Measurements from ENCODE around the gene COTL1.

DNA sequence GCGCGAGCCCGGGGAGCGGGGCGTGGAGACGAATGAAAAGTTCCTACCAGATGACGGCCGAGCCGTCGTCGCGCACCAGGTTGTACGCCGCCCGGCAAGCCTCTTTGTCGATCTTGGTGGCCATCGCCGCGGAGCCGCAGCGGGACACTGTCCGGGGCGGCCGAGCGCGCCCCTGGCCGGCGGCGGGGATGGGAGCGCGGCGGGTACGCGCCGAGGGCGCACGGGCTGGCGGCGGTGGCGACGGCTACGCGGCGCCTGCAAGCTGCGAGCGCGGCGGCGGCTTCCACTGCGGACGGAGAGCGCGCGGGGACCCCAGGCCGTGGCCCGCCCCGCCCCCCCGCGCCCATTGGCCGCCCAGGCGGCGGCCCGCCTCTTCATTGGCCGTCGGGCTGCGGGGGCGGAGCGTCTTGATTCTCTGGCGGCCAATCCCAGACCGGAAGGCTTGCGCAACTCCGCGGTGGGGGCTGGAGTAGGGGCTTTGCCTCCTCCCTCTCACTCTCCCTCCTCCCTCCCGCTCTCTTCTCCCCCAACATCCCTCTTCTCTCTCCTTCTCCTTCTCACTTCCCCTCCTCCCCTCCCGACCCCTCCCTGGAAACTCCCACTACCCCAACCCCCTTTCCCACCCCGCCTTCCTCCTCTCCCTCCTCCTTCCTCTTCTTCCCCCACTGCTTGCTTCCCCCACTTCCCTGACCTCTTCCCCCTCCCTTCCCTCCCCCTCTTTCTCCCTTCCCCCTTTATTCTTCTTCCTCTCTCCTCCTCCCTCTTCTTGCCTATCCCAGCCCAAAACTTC is at the start of gene COTL1:
- peak in 1 of 2 experiments; percentile 58; a peak in 1 of 4 replicates for TF ChIP-seq POLR2A (IDR thresholded peaks at IDR 0.05; ENCODE audit: insufficient read depth in 1 of 2, low read depth in 2 of 2, low read length in 2 of 2)
- TF ChIP-seq IRX3 (CRISPR knock-in tag; IDR thresholded peaks at IDR 0.05; ENCODE audit: borderline replicate concordance, low read depth), result no peak
- TF ChIP-seq, protein P1, sequence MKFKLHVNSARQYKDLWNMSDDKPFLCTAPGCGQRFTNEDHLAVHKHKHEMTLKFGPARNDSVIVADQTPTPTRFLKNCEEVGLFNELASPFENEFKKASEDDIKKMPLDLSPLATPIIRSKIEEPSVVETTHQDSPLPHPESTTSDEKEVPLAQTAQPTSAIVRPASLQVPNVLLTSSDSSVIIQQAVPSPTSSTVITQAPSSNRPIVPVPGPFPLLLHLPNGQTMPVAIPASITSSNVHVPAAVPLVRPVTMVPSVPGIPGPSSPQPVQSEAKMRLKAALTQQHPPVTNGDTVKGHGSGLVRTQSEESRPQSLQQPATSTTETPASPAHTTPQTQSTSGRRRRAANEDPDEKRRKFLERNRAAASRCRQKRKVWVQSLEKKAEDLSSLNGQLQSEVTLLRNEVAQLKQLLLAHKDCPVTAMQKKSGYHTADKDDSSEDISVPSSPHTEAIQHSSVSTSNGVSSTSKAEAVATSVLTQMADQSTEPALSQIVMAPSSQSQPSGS (CRISPR knock-in tag; IDR thresholded peaks at IDR 0.05), result no peak
- TF ChIP-seq ZNF121 (CRISPR knock-in tag; IDR thresholded peaks at IDR 0.05), result no peak
- no peak for TF ChIP-seq TEAD2 (CRISPR knock-in tag; IDR thresholded peaks at IDR 0.05)
- TF ChIP-seq FOXA3 (CRISPR knock-in tag; IDR thresholded peaks at IDR 0.05), result peak; percentile 20; the same call in 1 of the 2 replicates
- no peak for TF ChIP-seq NFE2 (CRISPR knock-in tag; IDR thresholded peaks at IDR 0.05)
- TF ChIP-seq, protein P2, sequence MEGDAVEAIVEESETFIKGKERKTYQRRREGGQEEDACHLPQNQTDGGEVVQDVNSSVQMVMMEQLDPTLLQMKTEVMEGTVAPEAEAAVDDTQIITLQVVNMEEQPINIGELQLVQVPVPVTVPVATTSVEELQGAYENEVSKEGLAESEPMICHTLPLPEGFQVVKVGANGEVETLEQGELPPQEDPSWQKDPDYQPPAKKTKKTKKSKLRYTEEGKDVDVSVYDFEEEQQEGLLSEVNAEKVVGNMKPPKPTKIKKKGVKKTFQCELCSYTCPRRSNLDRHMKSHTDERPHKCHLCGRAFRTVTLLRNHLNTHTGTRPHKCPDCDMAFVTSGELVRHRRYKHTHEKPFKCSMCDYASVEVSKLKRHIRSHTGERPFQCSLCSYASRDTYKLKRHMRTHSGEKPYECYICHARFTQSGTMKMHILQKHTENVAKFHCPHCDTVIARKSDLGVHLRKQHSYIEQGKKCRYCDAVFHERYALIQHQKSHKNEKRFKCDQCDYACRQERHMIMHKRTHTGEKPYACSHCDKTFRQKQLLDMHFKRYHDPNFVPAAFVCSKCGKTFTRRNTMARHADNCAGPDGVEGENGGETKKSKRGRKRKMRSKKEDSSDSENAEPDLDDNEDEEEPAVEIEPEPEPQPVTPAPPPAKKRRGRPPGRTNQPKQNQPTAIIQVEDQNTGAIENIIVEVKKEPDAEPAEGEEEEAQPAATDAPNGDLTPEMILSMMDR (CRISPR knock-in tag; IDR thresholded peaks at IDR 0.05), result no peak
- TF ChIP-seq, protein P3, sequence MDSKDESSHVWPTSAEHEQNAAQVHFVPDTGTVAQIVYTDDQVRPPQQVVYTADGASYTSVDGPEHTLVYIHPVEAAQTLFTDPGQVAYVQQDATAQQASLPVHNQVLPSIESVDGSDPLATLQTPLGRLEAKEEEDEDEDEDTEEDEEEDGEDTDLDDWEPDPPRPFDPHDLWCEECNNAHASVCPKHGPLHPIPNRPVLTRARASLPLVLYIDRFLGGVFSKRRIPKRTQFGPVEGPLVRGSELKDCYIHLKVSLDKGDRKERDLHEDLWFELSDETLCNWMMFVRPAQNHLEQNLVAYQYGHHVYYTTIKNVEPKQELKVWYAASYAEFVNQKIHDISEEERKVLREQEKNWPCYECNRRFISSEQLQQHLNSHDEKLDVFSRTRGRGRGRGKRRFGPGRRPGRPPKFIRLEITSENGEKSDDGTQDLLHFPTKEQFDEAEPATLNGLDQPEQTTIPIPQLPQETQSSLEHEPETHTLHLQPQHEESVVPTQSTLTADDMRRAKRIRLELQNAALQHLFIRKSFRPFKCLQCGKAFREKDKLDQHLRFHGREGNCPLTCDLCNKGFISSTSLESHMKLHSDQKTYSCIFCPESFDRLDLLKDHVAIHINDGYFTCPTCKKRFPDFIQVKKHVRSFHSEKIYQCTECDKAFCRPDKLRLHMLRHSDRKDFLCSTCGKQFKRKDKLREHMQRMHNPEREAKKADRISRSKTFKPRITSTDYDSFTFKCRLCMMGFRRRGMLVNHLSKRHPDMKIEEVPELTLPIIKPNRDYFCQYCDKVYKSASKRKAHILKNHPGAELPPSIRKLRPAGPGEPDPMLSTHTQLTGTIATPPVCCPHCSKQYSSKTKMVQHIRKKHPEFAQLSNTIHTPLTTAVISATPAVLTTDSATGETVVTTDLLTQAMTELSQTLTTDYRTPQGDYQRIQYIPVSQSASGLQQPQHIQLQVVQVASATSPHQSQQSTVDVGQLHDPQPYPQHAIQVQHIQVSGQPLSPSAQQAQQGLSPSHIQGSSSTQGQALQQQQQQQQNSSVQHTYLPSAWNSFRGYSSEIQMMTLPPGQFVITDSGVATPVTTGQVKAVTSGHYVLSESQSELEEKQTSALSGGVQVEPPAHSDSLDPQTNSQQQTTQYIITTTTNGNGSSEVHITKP (CRISPR knock-in tag; IDR thresholded peaks at IDR 0.05; ENCODE audit: low read depth), result no peak
- TF ChIP-seq ZMYM3 (CRISPR knock-in tag; IDR thresholded peaks at IDR 0.05), result no peak
- TF ChIP-seq JUNB (CRISPR knock-in tag; IDR thresholded peaks at IDR 0.05; ENCODE audit: borderline replicate concordance), result no peak
- TF ChIP-seq MXI1 (IDR thresholded peaks at IDR 0.05; ENCODE audit: borderline replicate concordance, low read depth, low read length), result no peak; the same call in 2 of the 3 replicates
- TF ChIP-seq POLR2AphosphoS2 (IDR thresholded peaks at IDR 0.05; ENCODE audit: low read depth, low read length), result no peak
- TF ChIP-seq, protein P4, sequence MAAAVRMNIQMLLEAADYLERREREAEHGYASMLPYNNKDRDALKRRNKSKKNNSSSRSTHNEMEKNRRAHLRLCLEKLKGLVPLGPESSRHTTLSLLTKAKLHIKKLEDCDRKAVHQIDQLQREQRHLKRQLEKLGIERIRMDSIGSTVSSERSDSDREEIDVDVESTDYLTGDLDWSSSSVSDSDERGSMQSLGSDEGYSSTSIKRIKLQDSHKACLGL (CRISPR knock-in tag; IDR thresholded peaks at IDR 0.05), result peak; percentile 60; the same call in 1 of the 2 replicates
